Ishikawa (cell line): ENCODE data around the gene ANAPC5.

Experiments
- CREB1 ChIP-seq: IDR thresholded peaks from 2 replicates; pipeline ENCODE4 v1.6.1; 2012; ENCODE audit warnings: low read depth
- RAD21 ChIP-seq: IDR thresholded peaks from 2 replicates; pipeline ENCODE4 v1.6.1; 2012; ENCODE audit warnings: low read depth
- YY1 ChIP-seq: IDR thresholded peaks from 2 replicates; pipeline ENCODE4 v1.6.1; 2012; ENCODE audit warnings: low read depth

- no peak for TF ChIP-seq CREB1
- no peak for TF ChIP-seq YY1
- no peak for TF ChIP-seq RAD21
These were observed 34.1 kb downstream of the ANAPC5 start for GRCh38 chr12:121318121-121318520.
